ENCODE measurements around the gene MIEN1.

DNA sequence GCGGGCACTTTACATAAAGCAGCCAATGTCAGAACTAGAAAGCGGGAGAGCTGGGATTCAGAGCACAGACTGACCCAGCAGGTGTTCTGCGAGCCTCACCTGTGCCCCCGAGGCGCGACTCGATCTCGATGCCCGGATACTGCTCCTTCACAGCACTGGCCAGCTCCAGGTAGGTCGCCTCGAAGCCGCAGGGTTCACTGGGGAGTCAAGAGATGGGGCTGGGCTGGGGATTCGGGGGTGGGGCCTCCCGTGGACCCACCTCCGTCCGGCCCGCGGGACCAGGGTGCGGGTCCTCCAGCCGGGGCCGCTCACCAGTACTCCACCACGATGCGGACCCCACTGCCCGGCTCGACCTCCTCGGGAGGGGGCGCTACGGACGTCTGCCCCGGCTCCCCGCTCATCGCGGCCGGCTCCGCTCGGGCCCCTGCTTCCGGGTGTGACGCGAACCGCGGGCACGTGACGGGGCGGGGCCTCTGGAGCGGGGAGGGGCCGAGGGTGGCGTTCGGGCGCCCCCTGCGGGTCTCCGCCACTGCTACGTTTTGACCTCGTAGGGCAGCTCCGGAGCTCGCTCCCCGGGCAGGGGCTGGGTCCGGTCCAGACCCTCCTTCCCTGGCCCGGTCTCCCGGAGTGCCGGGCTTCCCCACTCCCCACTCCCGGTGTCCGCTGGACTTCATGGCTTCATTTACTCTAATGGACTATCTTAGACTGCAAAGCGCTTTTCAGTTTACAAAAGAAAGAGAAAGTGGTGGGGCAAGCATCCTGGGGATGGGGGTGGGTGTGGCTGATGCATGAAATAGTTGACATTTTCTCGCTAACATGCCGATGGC lies at the start of gene MIEN1:
- TF ChIP-seq, protein P1, sequence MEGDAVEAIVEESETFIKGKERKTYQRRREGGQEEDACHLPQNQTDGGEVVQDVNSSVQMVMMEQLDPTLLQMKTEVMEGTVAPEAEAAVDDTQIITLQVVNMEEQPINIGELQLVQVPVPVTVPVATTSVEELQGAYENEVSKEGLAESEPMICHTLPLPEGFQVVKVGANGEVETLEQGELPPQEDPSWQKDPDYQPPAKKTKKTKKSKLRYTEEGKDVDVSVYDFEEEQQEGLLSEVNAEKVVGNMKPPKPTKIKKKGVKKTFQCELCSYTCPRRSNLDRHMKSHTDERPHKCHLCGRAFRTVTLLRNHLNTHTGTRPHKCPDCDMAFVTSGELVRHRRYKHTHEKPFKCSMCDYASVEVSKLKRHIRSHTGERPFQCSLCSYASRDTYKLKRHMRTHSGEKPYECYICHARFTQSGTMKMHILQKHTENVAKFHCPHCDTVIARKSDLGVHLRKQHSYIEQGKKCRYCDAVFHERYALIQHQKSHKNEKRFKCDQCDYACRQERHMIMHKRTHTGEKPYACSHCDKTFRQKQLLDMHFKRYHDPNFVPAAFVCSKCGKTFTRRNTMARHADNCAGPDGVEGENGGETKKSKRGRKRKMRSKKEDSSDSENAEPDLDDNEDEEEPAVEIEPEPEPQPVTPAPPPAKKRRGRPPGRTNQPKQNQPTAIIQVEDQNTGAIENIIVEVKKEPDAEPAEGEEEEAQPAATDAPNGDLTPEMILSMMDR (IDR thresholded peaks at IDR 0.05): peak; percentile 84 to 93 (median 90)
- peak; percentile 52 to 89 (median 83) for TF ChIP-seq POLR2A (IDR thresholded peaks at IDR 0.05)

Measured in body of pancreas (tissue), 4 donors.